Subcutaneous abdominal adipose tissue (tissue), 5 donors: ENCODE results near the gene GAPDHS.
A peak's percentile ranks its signal among the peaks of the same experiment; 100 is the strongest.

ENCODE experiments used
- H3K27ac ChIP-seq: one replicate; pipeline ENCODE4 v1.7.0; 2013; ENCODE audit warnings: low read depth, mild to moderate bottlenecking, inconsistent platforms, low read length, moderate library complexity
- H3K27me3 ChIP-seq, 5 donors: one replicate each; pipeline ENCODE4 v1.7.0; 2013; ENCODE audit warnings: low read length in 5 of 5, inconsistent platforms in 1 of 5; ENCODE audit not compliant: control insufficient read depth in 5 of 5, insufficient read depth in 4 of 5
- H3K36me3 ChIP-seq, 5 donors: one replicate each; pipeline ENCODE4 v1.7.0; 2013; ENCODE audit warnings: low read length in 5 of 5; ENCODE audit not compliant: control insufficient read depth in 5 of 5, insufficient read depth in 5 of 5
- H3K4me1 ChIP-seq, 5 donors: one replicate each; pipeline ENCODE4 v1.7.0; 2013; ENCODE audit warnings: low read length in 5 of 5, mild to moderate bottlenecking in 3 of 5, moderate library complexity in 1 of 5; ENCODE audit not compliant: control insufficient read depth in 5 of 5, insufficient read depth in 5 of 5
- H3K4me3 ChIP-seq, 5 donors: one replicate each; pipeline ENCODE4 v1.7.0; 2013; ENCODE audit warnings: low read length in 5 of 5, low read depth in 1 of 5
- H3K9ac ChIP-seq, 5 donors: one replicate each; pipeline ENCODE4 v1.7.0; 2013; ENCODE audit warnings: low read length in 5 of 5, mild to moderate bottlenecking in 4 of 5, moderate library complexity in 3 of 5
- H3K9me3 ChIP-seq, 5 donors: one replicate each; pipeline ENCODE4 v1.7.0; 2013; ENCODE audit warnings: low read length in 5 of 5; ENCODE audit not compliant: control insufficient read depth in 5 of 5
- donor health status: healthy.
- donor health status: healthy.
- donor health status: healthy.
- donor health status: healthy.
- donor health status: healthy.

The GAPDHS gene

DNA sequence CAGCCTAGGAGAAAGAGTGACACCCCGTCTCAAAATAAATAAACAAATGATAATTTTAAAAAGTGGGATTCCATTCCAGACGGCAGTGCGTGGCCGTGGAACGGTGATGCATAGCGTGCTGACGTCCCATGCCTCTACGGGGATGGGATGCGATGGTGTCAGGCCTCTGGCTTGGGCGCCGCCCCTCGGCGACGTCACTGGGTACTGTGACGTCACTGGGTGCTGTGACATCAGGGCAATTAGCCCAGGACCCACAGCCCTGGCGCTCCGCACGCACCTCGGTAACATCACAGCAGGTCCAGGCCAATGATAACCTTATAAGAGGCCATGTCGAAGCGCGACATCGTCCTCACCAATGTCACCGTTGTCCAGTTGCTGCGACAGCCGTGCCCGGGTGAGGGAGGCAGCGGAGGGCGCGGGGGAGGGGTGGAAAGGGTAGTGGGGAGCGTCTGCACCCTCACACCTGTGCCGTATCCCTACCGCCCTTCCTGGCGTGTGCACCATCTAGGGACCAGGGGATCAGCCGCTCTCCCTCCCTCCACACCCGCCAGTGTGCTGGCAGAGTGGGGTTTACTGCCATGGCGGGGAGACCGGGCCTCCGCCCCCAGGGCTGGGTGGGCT, at the start of gene GAPDHS:
Gene GAPDHS (plus strand): TSS at position 256 of the 621 bp plus-strand sequence. CDS start 72 bp downstream, at position 328.
- H3K9ac ChIP-seq, result no peak within 1 kb of the TSS
- peaks cover 0 to 16% (median 8%) of the 10 kb centered on the region in 5 donors for H3K4me1 ChIP-seq
- no peaks in the 10 kb centered on the region for H3K9me3 ChIP-seq
- H3K27ac ChIP-seq, result no peak within 1 kb of the TSS
- H3K4me3 ChIP-seq, result peak within 1 kb of the TSS in 1 of 5 donors; percentile 10
- peaks cover 25 to 46% (median 43%) of the 10 kb centered on the region in 5 donors for H3K27me3 ChIP-seq
- H3K36me3 ChIP-seq, result no peaks in the 10 kb centered on the region

- no peaks in the 10 kb centered on the region for H3K9me3 ChIP-seq
- no peak overlapping the region for H3K4me3 ChIP-seq
- peaks cover 0 to 7% (median 0%) of the 10 kb centered on the region in 5 donors for H3K4me1 ChIP-seq
- H3K36me3 ChIP-seq, result no peaks in the 10 kb centered on the region
- H3K27ac ChIP-seq, result no peak overlapping the region
- no peak overlapping the region for H3K9ac ChIP-seq
- H3K27me3 ChIP-seq, result peaks cover 0 to 8% (median 0%) of the 10 kb centered on the region in 5 donors
These were observed 48.8 kb upstream of the GAPDHS start for GRCh38 chr19:35484252-35485036.

DNA sequence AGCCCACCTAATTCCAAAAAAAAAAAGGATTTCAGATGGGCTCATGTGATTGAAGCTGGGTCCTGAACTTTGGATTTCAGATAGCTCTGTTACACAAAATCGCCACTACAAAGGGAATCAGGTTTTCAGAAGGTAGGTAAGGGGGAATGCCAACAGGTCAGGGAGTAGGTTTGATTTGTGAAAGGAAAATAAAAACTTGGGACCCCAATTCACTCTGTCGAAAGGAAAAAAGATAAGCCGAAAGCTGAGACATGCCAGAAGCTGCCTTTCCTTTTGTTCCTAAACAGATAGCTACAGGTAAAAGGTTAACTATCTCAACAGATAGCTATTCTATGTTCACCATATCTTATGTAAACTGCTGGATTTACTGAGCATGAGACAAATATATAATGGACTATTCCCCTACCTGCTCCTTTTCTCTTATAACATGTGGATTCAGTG, 47.0 kb upstream of the GAPDHS start:
- Histone ChIP-seq H3K4me1 (peaks cover 0 to 7% (median 0%) of the 10 kb centered on the region in 5 donors), H3K36me3 (no peaks in the 10 kb centered on the region), H3K27me3 (peaks cover 0 to 11% (median 5%) of the 10 kb centered on the region in 5 donors), H3K4me3 (no peak overlapping the region), H3K9ac (no peak overlapping the region), H3K9me3 (no peaks in the 10 kb centered on the region), H3K27ac (no peak overlapping the region)

GRCh38 chr19:35487656-35488182, 45.5 kb upstream of the GAPDHS start:
- Histone ChIP-seq H3K4me3 (no peak overlapping the region), H3K27ac (no peak overlapping the region), H3K4me1 (peaks cover 0 to 7% (median 0%) of the 10 kb centered on the region in 5 donors), H3K9me3 (no peaks in the 10 kb centered on the region), H3K27me3 (peaks cover 0 to 11% (median 8%) of the 10 kb centered on the region in 5 donors), H3K9ac (no peak overlapping the region), H3K36me3 (no peaks in the 10 kb centered on the region)

DNA sequence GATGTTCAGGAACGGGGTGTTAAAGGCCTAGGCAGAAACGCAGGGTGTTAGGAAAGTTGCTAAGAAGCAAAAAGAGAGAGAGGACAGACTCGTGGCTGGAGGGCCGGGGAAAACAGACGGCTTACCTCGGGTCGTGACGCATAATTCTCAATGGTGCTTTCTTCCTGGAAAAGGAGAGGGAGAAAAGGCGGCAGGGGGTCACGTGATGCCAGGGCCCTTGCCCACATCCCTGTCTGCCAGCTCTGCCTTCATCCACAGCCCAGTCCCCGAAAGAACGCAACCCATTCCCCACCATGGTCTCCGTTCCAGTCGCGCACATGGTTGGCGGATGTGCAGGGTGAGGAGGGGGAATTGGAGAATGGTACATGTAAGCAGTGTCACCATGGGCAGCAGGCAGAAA, 44.6 kb upstream of the GAPDHS start:
- no peak overlapping the region for H3K4me3 ChIP-seq
- no peak overlapping the region for H3K27ac ChIP-seq
- no peaks in the 10 kb centered on the region for H3K36me3 ChIP-seq
- peaks cover 0 to 13% (median 8%) of the 10 kb centered on the region in 5 donors for H3K27me3 ChIP-seq
- H3K9me3 ChIP-seq, result no peaks in the 10 kb centered on the region
- no peak overlapping the region for H3K9ac ChIP-seq
- H3K4me1 ChIP-seq, result peaks cover 0 to 7% (median 0%) of the 10 kb centered on the region in 5 donors

GRCh38 chr19:35490364-35490763, 42.9 kb upstream of the GAPDHS start, which contains the start of gene KRTDAP:
Gene KRTDAP (minus strand): TSS chr19:35490464. CDS start chr19:35490442, 22 bp downstream.
- H3K4me3 ChIP-seq, result no peak within 1 kb of the TSS
- peaks cover 0 to 11% (median 4%) of the 10 kb centered on the region in 5 donors for H3K4me1 ChIP-seq
- no peak within 1 kb of the TSS for H3K9ac ChIP-seq
- H3K36me3 ChIP-seq, result no peaks in the 10 kb centered on the region
- H3K9me3 ChIP-seq, result no peaks in the 10 kb centered on the region
- peaks cover 0 to 13% (median 8%) of the 10 kb centered on the region in 5 donors for H3K27me3 ChIP-seq
- H3K27ac ChIP-seq, result no peak within 1 kb of the TSS

- H3K9me3 ChIP-seq, result no peaks in the 10 kb centered on the region
These were observed 41.4 kb upstream of the GAPDHS start for GRCh38 chr19:35491836-35492360.

GRCh38 chr19:35493971-35494370, 39.3 kb upstream of the GAPDHS start:
- Histone ChIP-seq H3K9me3 (no peaks in the 10 kb centered on the region), H3K4me1 (peaks cover 0 to 8% (median 6%) of the 10 kb centered on the region in 5 donors), H3K9ac (no peak overlapping the region), H3K4me3 (no peak overlapping the region), H3K27me3 (peaks cover 0 to 9% (median 4%) of the 10 kb centered on the region in 5 donors), H3K27ac (no peak overlapping the region), H3K36me3 (no peaks in the 10 kb centered on the region)

More at GRCh38 chr19:35491836-35492360, 41.4 kb upstream of the GAPDHS start:
- no peak overlapping the region for H3K4me3 ChIP-seq
- peaks cover 0 to 8% (median 6%) of the 10 kb centered on the region in 5 donors for H3K4me1 ChIP-seq
- peaks cover 0 to 13% (median 8%) of the 10 kb centered on the region in 5 donors for H3K27me3 ChIP-seq
- H3K27ac ChIP-seq, result no peak overlapping the region
- H3K36me3 ChIP-seq, result no peaks in the 10 kb centered on the region
- H3K9ac ChIP-seq, result no peak overlapping the region

GRCh38 chr19:35495107-35496064, 37.9 kb upstream of the GAPDHS start:
- H3K4me1 ChIP-seq, result peaks cover 0 to 8% (median 6%) of the 10 kb centered on the region in 5 donors
- peak overlapping the region in 1 of 5 donors; percentile 25 for H3K4me3 ChIP-seq
- no peak overlapping the region for H3K9ac ChIP-seq
- H3K27ac ChIP-seq, result no peak overlapping the region
- H3K36me3 ChIP-seq, result no peaks in the 10 kb centered on the region
- no peaks in the 10 kb centered on the region for H3K9me3 ChIP-seq
- H3K27me3 ChIP-seq, result peaks cover 0 to 14% (median 3%) of the 10 kb centered on the region in 5 donors
